Measurements from ENCODE around the gene ITPK1. TPM values are rescaled to one million over a fixed set of nuclear protein-coding genes. Genes with fewer than 3 reads are reported as not detected.

Gene ITPK1
- total RNA-seq, 2 experiments from 2014 or later = 12.2 to 18.9 TPM

DNA sequence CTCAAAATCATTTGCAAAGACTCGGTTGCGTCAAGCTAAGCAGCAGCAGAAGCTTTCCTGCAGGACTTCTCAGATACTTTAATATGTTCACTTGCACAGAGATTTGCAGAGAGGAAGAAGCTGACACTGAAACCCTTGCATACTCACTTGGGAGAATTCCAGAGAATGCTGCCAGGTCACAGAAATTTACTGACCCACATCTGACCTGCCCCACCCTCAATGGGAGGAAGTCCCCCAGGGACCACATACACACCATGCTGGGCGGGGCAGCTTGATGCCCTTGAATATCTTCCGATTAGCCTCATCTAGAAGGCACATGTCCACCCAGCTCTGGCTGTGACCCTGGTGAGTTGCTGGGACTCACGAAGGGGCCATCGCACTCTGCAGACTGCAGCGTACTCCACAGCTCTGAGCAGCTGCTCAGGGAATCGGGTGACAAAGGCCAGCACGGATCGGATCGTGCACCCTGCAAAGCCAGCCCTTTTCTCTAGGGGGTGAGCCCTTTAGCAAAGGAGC, 83.2 kb downstream of the ITPK1 start:
- CTCF ChIA-PET = no interaction called here
- peaks cover 19% of the 10 kb centered on the region for H3K4me1 Mint-ChIP-seq (ENCODE audit: low read depth)
- intact Hi-C loops (cut with micrococcal nuclease) = no loop called here
- no peak overlapping the region for H3K27ac Mint-ChIP-seq
- no peak overlapping the region for H3K4me3 Mint-ChIP-seq
- no peaks in the 10 kb centered on the region for H3K9me3 Mint-ChIP-seq
- no peak for DNase-seq
- no peaks in the 10 kb centered on the region for H3K36me3 Mint-ChIP-seq (ENCODE audit: low read depth)
- H3K27me3 Mint-ChIP-seq (ENCODE audit: low read depth) = no peaks in the 10 kb centered on the region

DNA sequence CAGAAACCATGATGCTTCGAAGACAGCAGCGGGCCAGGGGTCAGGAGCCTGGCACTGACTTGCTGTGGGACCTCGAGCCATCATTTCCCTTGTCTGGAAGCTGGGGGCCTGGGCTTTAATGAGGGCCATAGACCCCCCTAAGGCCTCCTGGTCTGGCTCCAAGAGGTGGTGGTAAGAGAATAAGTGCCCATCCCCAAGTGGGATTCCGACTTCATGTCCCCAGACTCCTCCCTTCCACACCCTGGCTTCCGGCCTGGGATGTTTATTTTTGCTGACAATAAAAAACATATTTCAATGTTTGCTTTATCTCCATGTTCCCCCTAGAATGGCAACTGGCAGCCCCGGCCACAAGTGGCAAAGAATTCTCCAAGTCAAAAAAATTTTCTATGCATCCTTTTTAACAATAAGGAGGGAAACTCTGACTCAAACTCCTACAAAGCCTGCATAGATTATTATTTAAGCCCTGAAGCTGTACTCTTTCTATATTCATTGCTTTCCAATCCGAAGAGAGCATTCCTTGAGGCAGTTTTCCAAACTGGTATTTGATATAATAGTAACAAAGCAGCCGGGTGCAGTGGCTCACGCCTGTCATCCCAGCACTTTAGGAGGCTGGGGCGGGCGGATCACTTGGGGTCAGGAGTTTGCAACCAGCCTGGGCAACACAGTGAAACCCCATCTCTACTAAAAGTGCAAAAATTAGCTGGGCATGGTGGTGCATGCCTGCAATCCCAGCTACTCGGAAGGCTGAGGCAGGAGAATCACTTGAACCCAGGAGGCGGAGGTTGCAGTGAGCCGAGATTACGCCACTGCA, 84.0 kb downstream of the ITPK1 start:
- DNase-seq = no peak
- no peak overlapping the region for H3K27ac Mint-ChIP-seq
- CTCF ChIA-PET = no interaction called here
- H3K4me1 Mint-ChIP-seq (ENCODE audit: low read depth) = peaks cover 19% of the 10 kb centered on the region
- no peaks in the 10 kb centered on the region for H3K9me3 Mint-ChIP-seq
- no peak overlapping the region for H3K4me3 Mint-ChIP-seq
- no peaks in the 10 kb centered on the region for H3K27me3 Mint-ChIP-seq (ENCODE audit: low read depth)
- H3K36me3 Mint-ChIP-seq (ENCODE audit: low read depth) = no peaks in the 10 kb centered on the region
- intact Hi-C loops (cut with micrococcal nuclease) = no loop called here

DNA sequence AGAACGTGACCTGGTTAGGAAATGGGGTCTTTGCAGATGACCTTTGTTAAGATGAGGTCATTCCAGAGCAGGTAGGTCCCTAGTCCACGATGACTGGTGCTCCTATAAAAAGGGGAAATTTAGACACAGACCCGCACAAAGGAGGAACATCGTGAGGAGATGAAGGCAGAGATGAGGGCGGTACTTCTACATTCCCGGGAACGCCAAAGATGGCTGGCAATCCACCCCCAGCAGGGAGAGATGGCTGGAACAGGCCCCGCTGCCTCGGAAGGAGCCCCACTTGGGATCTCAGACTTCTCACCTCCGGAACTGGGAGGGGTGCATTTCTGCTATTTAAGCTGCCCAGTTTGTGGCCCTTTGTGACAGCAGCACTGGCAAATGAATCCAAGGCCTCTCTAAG, 85.0 kb downstream of the ITPK1 start:
- DNase-seq = no peak
- no peaks in the 10 kb centered on the region for H3K36me3 Mint-ChIP-seq (ENCODE audit: low read depth)
- CTCF ChIA-PET = no interaction called here
- no peaks in the 10 kb centered on the region for H3K27me3 Mint-ChIP-seq (ENCODE audit: low read depth)
- intact Hi-C loops (cut with micrococcal nuclease) = no loop called here
- H3K4me3 Mint-ChIP-seq = no peak overlapping the region
- H3K4me1 Mint-ChIP-seq (ENCODE audit: low read depth) = peaks cover 19% of the 10 kb centered on the region
- H3K27ac Mint-ChIP-seq = no peak overlapping the region
- H3K9me3 Mint-ChIP-seq = no peaks in the 10 kb centered on the region

DNA sequence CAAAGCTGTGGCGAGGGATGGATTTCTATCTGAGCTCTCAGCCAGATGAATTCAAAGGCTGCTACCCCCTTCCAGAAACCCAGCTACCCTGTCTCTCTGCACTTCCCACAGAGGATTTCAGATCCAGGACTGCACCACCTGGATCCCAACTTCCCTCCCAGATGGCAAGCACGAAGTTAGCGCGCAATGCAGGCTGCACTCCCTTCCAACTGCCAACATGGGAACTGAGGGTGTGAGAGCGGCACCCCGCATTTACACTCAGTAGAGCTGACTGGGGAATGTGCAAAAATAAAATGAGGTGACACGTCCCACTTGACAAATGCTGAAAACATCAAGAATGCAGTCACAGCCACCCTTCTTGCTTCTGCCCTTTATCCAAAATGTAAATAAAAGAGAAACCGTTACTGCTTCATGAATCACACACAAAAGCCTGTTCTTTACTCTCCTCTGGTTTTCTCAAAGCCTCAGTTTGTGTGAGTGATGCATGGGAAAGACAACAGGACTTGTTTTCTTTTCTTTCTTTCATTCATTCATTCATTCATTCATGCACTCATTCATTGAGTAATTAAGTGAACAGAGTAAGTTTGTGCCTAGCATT, 85.7 kb downstream of the ITPK1 start:
- CTCF ChIA-PET = no interaction called here
- Mint-ChIP-seq H3K27ac (no peak overlapping the region), H3K27me3 (ENCODE audit: low read depth) (no peaks in the 10 kb centered on the region), H3K36me3 (ENCODE audit: low read depth) (no peaks in the 10 kb centered on the region), H3K4me3 (no peak overlapping the region), H3K9me3 (no peaks in the 10 kb centered on the region), H3K4me1 (ENCODE audit: low read depth) (peaks cover 24% of the 10 kb centered on the region)
- no peak for DNase-seq
- intact Hi-C loops (cut with micrococcal nuclease) = no loop called here

GRCh38 chr14:93029417-93029816, 86.3 kb downstream of the ITPK1 start:
- intact Hi-C loops (cut with micrococcal nuclease) = no loop called here
- no peak for DNase-seq
- CTCF ChIA-PET = no interaction called here
- Mint-ChIP-seq H3K36me3 (ENCODE audit: low read depth) (no peaks in the 10 kb centered on the region), H3K9me3 (no peaks in the 10 kb centered on the region), H3K4me1 (ENCODE audit: low read depth) (peaks cover 22% of the 10 kb centered on the region), H3K27ac (no peak overlapping the region), H3K27me3 (ENCODE audit: low read depth) (no peaks in the 10 kb centered on the region), H3K4me3 (no peak overlapping the region)

DNA sequence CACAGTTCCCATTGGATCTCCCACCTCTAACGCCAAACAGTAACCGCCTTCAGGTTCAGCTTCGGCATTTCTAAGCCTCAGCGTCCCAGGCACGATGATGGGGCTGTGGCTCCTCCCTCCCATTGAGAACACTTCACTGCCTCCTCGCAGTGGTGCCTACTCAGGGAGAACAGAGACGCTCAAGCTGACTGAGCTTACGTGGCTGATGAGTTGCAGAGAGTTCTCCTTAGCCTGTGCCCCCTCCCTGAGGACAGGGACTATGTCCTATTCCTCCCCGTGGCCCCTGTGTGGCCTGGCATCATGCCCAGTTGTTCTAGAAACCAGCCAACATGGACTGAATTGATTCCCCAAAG, 87.0 kb downstream of the ITPK1 start:
- CTCF ChIA-PET = no interaction called here
- no peak for DNase-seq
- Mint-ChIP-seq H3K36me3 (ENCODE audit: low read depth) (no peaks in the 10 kb centered on the region), H3K9me3 (no peaks in the 10 kb centered on the region), H3K4me3 (no peak overlapping the region), H3K27ac (no peak overlapping the region), H3K4me1 (ENCODE audit: low read depth) (peaks cover 16% of the 10 kb centered on the region), H3K27me3 (ENCODE audit: low read depth) (no peaks in the 10 kb centered on the region)
- intact Hi-C loops (cut with micrococcal nuclease) = no loop called here

- no peaks in the 10 kb centered on the region for H3K27me3 Mint-ChIP-seq (ENCODE audit: low read depth)
- CTCF ChIA-PET = no interaction called here
- H3K9me3 Mint-ChIP-seq = no peaks in the 10 kb centered on the region
- no peak overlapping the region for H3K4me3 Mint-ChIP-seq
- H3K36me3 Mint-ChIP-seq (ENCODE audit: low read depth) = no peaks in the 10 kb centered on the region
- intact Hi-C loops (cut with micrococcal nuclease) = no loop called here
- no peak overlapping the region for H3K27ac Mint-ChIP-seq
- H3K4me1 Mint-ChIP-seq (ENCODE audit: low read depth) = peaks cover 10% of the 10 kb centered on the region
- DNase-seq = no peak
Measured at GRCh38 chr14:93027810-93028723, 87.7 kb downstream of the ITPK1 start.

DNA sequence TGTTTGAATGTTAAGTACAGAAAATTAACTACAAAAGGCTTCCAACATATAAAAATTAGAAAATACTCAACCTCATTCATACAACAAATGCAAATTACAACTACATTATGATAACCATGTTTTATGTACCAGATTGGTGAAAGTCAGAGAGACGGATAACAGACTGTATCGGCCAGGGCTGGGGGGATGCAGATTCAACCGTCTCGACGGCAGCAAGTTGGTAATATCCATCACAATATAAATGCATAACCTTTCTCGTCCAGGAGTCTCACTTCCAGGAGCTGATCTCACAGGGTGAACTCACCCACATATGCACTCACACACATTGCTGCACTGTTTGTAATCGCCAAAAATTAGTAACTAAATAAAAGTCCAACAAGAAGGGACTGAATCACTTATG, 89.4 kb downstream of the ITPK1 start:
- H3K9me3 Mint-ChIP-seq = no peaks in the 10 kb centered on the region
- DNase-seq = no peak
- H3K27me3 Mint-ChIP-seq (ENCODE audit: low read depth) = no peaks in the 10 kb centered on the region
- H3K4me3 Mint-ChIP-seq = no peak overlapping the region
- CTCF ChIA-PET = no interaction called here
- no peaks in the 10 kb centered on the region for H3K36me3 Mint-ChIP-seq (ENCODE audit: low read depth)
- no peak overlapping the region for H3K27ac Mint-ChIP-seq
- H3K4me1 Mint-ChIP-seq (ENCODE audit: low read depth) = peaks cover 8% of the 10 kb centered on the region
- intact Hi-C loops (cut with micrococcal nuclease) = no loop called here

DNA sequence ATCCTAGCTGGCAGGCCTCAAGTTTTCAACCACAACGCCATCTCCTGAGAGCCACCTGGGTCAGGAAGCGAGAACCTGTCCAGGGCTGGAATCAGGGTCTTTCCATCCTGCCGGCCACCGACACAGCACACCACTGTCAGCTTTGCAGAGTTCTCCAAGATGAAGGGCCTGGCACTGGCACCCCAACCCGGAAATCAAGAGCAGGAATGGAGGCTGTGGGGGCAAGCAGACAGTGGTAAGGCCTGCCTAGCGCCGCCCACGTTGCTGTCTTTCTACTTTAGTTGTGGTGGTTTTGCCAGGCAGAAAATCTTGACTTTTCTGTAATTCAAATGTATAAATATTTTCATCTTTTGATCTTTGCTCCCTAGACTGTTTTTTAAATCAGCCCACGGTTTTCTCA, 90.7 kb downstream of the ITPK1 start:
- no peak for DNase-seq
- H3K4me1 Mint-ChIP-seq (ENCODE audit: low read depth) = peaks cover 8% of the 10 kb centered on the region
- no peaks in the 10 kb centered on the region for H3K27me3 Mint-ChIP-seq (ENCODE audit: low read depth)
- H3K9me3 Mint-ChIP-seq = no peaks in the 10 kb centered on the region
- CTCF ChIA-PET = no interaction called here
- H3K27ac Mint-ChIP-seq = no peak overlapping the region
- intact Hi-C loops (cut with micrococcal nuclease) = no loop called here
- no peak overlapping the region for H3K4me3 Mint-ChIP-seq
- H3K36me3 Mint-ChIP-seq (ENCODE audit: low read depth) = no peaks in the 10 kb centered on the region

GRCh38 chr14:93024493-93024892, 91.2 kb downstream of the ITPK1 start:
- no peaks in the 10 kb centered on the region for H3K27me3 Mint-ChIP-seq (ENCODE audit: low read depth)
- H3K4me1 Mint-ChIP-seq (ENCODE audit: low read depth) = peaks cover 8% of the 10 kb centered on the region
- H3K9me3 Mint-ChIP-seq = no peaks in the 10 kb centered on the region
- DNase-seq = no peak
- no peaks in the 10 kb centered on the region for H3K36me3 Mint-ChIP-seq (ENCODE audit: low read depth)
- H3K4me3 Mint-ChIP-seq = no peak overlapping the region
- intact Hi-C loops (cut with micrococcal nuclease) = no loop called here
- CTCF ChIA-PET = no interaction called here
- H3K27ac Mint-ChIP-seq = no peak overlapping the region

DNA sequence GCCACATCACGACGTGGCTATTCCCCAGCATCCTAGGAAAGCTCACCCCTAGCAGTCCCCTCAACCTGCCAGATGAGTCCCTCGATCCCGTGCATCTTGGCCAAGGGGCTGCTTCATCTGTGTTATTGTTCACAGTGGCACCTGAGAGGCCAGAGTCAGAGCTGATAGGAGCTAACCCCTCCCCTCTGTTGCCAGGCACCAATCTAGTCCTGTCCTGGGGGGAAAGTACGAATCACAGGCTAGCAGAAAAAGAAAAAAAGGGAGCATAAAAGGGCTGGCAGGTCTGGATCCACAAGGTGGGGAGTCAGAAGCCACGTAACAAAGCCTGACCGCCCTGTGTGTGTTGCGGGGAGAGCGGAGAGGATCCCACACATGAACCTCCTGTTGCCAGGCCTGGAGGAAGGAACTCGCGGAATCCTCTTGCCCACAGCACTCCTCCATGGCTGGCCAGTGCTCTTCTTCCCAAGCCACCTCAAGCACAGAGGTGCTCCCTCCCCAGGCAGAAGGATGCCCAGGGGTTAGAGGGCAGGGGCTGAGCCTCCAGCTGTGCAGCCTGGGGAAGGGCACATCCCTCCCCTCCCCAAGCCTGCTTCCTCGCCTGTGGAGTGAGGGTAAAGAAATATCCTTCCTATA, 91.8 kb downstream of the ITPK1 start:
- intact Hi-C loops (cut with micrococcal nuclease) = no loop called here
- DNase-seq = peak; percentile 7
- peaks cover 8% of the 10 kb centered on the region for H3K4me1 Mint-ChIP-seq (ENCODE audit: low read depth)
- no peak overlapping the region for H3K27ac Mint-ChIP-seq
- H3K36me3 Mint-ChIP-seq (ENCODE audit: low read depth) = no peaks in the 10 kb centered on the region
- H3K9me3 Mint-ChIP-seq = no peaks in the 10 kb centered on the region
- CTCF ChIA-PET = interaction anchor here (1.0 kb wide), 1 partner anchor 10 kb away, joined by 3 read pairs; no protein-coding TSS in a partner anchor
- no peak overlapping the region for H3K4me3 Mint-ChIP-seq
- H3K27me3 Mint-ChIP-seq (ENCODE audit: low read depth) = no peaks in the 10 kb centered on the region

GRCh38 chr14:93023039-93023438, 92.7 kb downstream of the ITPK1 start:
- Mint-ChIP-seq H3K27me3 (ENCODE audit: low read depth) (no peaks in the 10 kb centered on the region), H3K4me1 (ENCODE audit: low read depth) (peaks cover 8% of the 10 kb centered on the region), H3K4me3 (no peak overlapping the region), H3K36me3 (ENCODE audit: low read depth) (no peaks in the 10 kb centered on the region), H3K9me3 (no peaks in the 10 kb centered on the region), H3K27ac (no peak overlapping the region)
- CTCF ChIA-PET = interaction anchor here (1.0 kb wide), 1 partner anchor 11 kb away, joined by 3 read pairs; no protein-coding TSS in a partner anchor
- intact Hi-C loops (cut with micrococcal nuclease) = no loop called here
- peak; percentile 15 for DNase-seq

Data from activated naive CD4-positive, alpha-beta T cell treated with anti-CD3 and anti-CD28 coated beads for 36 hours (primary cell).